22Rv1 (cell line): Measurements from ENCODE around the gene CERS1.

Experiments
- CTCF ChIP-seq: fragments of 450-650 bp; IDR thresholded peaks from 2 replicates; pipeline ENCODE4 v1.5.1; 2017; ENCODE audit warnings: mild to moderate bottlenecking
- ZFX ChIP-seq: fragments of 450-650 bp; IDR thresholded peaks from 2 replicates; pipeline ENCODE4 v1.6.1; 2017; ENCODE audit warnings: antibody characterized with exemption, borderline replicate concordance

- no peak for TF ChIP-seq CTCF
- no peak for TF ChIP-seq ZFX
Measured at GRCh38 chr19:18842166-18842565, 53.8 kb downstream of the CERS1 start.
